Measurements from ENCODE around the gene SLC34A3.

Gene SLC34A3

GRCh38 chr9:137193771-137194170 lies 36.9 kb upstream of the SLC34A3 start:
- TF ChIP-seq ZBTB7A (IDR thresholded peaks at IDR 0.05; ENCODE audit: low read depth) (no peak), CEBPB (IDR thresholded peaks at IDR 0.05) (no peak), YY1 (IDR thresholded peaks at IDR 0.05; ENCODE audit: low read depth) (no peak), TAF1 (IDR thresholded peaks at IDR 0.05; ENCODE audit: low read depth) (no peak), TCF12 (IDR thresholded peaks at IDR 0.05; ENCODE audit: low read depth) (no peak), EGR1 (IDR thresholded peaks at IDR 0.05) (no peak), TEAD4 (IDR thresholded peaks at IDR 0.05) (no peak), CREB1 (IDR thresholded peaks at IDR 0.05; ENCODE audit: low read depth) (no peak), EP300 (IDR thresholded peaks at IDR 0.05; ENCODE audit: borderline replicate concordance) (no peak), RAD21 (IDR thresholded peaks at IDR 0.05; ENCODE audit: low read depth) (no peak), FOXM1 (IDR thresholded peaks at IDR 0.05; ENCODE audit: borderline replicate concordance, low read depth) (no peak)
- TF ChIP-seq, protein P1, sequence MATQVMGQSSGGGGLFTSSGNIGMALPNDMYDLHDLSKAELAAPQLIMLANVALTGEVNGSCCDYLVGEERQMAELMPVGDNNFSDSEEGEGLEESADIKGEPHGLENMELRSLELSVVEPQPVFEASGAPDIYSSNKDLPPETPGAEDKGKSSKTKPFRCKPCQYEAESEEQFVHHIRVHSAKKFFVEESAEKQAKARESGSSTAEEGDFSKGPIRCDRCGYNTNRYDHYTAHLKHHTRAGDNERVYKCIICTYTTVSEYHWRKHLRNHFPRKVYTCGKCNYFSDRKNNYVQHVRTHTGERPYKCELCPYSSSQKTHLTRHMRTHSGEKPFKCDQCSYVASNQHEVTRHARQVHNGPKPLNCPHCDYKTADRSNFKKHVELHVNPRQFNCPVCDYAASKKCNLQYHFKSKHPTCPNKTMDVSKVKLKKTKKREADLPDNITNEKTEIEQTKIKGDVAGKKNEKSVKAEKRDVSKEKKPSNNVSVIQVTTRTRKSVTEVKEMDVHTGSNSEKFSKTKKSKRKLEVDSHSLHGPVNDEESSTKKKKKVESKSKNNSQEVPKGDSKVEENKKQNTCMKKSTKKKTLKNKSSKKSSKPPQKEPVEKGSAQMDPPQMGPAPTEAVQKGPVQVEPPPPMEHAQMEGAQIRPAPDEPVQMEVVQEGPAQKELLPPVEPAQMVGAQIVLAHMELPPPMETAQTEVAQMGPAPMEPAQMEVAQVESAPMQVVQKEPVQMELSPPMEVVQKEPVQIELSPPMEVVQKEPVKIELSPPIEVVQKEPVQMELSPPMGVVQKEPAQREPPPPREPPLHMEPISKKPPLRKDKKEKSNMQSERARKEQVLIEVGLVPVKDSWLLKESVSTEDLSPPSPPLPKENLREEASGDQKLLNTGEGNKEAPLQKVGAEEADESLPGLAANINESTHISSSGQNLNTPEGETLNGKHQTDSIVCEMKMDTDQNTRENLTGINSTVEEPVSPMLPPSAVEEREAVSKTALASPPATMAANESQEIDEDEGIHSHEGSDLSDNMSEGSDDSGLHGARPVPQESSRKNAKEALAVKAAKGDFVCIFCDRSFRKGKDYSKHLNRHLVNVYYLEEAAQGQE (IDR thresholded peaks at IDR 0.05; ENCODE audit: low read depth): no peak

DNA sequence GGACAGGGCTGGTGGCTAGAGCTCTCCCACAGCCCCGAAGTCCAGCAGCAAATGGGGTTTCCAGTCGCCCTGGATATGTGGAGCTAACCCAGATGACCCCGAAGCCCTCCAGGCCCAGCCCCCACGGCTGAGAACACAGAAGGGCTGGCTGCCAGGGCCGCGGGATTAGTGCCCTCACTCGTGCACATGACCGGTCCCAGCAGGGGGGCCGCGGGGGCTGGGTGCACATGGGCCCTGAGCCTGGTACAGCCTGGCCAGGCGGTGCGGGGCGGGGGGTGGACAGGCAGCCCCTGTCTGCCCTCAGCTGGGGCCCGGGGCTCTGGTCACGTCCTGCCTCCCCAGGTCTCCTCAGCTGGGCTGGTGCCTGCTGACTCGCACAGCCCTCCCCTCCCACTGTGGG lies 36.3 kb upstream of the SLC34A3 start:
- TF ChIP-seq RAD21 (IDR thresholded peaks at IDR 0.05; ENCODE audit: low read depth) (no peak), EP300 (IDR thresholded peaks at IDR 0.05; ENCODE audit: borderline replicate concordance) (no peak), EGR1 (IDR thresholded peaks at IDR 0.05) (no peak), USF1 (IDR thresholded peaks at IDR 0.05) (0 out of 2 replicates have a peak, but pooled peaks have one; percentile 37), YY1 (IDR thresholded peaks at IDR 0.05; ENCODE audit: low read depth) (no peak), NFIC (IDR thresholded peaks at IDR 0.05) (peak; percentile 68), CREB1 (IDR thresholded peaks at IDR 0.05; ENCODE audit: low read depth) (no peak), TEAD4 (IDR thresholded peaks at IDR 0.05) (no peak), TAF1 (IDR thresholded peaks at IDR 0.05; ENCODE audit: low read depth) (no peak), FOXM1 (IDR thresholded peaks at IDR 0.05; ENCODE audit: borderline replicate concordance, low read depth) (no peak), TCF12 (IDR thresholded peaks at IDR 0.05; ENCODE audit: low read depth) (0 out of 2 replicates have a peak, but pooled peaks have one; percentile 36), ZBTB7A (IDR thresholded peaks at IDR 0.05; ENCODE audit: low read depth) (no peak; the same call in 1 of the 2 replicates), MAX (IDR thresholded peaks at IDR 0.05) (no peak), CEBPB (IDR thresholded peaks at IDR 0.05) (no peak)
- TF ChIP-seq, protein P1 (IDR thresholded peaks at IDR 0.05; ENCODE audit: low read depth): no peak

GRCh38 chr9:137194909-137195308 lies 35.8 kb upstream of the SLC34A3 start:
- TF ChIP-seq MAX (IDR thresholded peaks at IDR 0.05): 0 out of 2 replicates have a peak, but pooled peaks have one; percentile 10
- TF ChIP-seq EP300 (IDR thresholded peaks at IDR 0.05; ENCODE audit: borderline replicate concordance): no peak
- TF ChIP-seq TCF12 (IDR thresholded peaks at IDR 0.05; ENCODE audit: low read depth): no peak
- TF ChIP-seq EGR1 (IDR thresholded peaks at IDR 0.05): no peak
- no peak for TF ChIP-seq TEAD4 (IDR thresholded peaks at IDR 0.05)

GRCh38 chr9:137195525-137196220 lies 35.0 kb upstream of the SLC34A3 start:
- TF ChIP-seq NFIC (IDR thresholded peaks at IDR 0.05) (peak; percentile 90), ZBTB7A (IDR thresholded peaks at IDR 0.05; ENCODE audit: low read depth) (peak; percentile 61; the same call in 1 of the 2 replicates), USF1 (IDR thresholded peaks at IDR 0.05) (no peak), MAX (IDR thresholded peaks at IDR 0.05) (no peak), EP300 (IDR thresholded peaks at IDR 0.05; ENCODE audit: borderline replicate concordance) (0 out of 2 replicates have a peak, but pooled peaks have one; percentile 35), TEAD4 (IDR thresholded peaks at IDR 0.05) (no peak), TAF1 (IDR thresholded peaks at IDR 0.05; ENCODE audit: low read depth) (no peak)
- TF ChIP-seq, protein P1 (IDR thresholded peaks at IDR 0.05; ENCODE audit: low read depth): no peak
